ENCODE data around the gene PKD1. TPM values are rescaled to one million over a fixed set of nuclear protein-coding genes. Genes with fewer than 3 reads are reported as not detected.

Gene PKD1
- total RNA-seq, 1 donor = 118 TPM

- DNase-seq (ENCODE audit: low read depth) = no peak
- no peak overlapping the region for H3K4me3 ChIP-seq (ENCODE audit: low read depth, low read length)
- TF ChIP-seq CTCF (IDR thresholded peaks at IDR 0.05; ENCODE audit: insufficient read depth, low read length) = no peak
These were observed 38.9 kb upstream of the PKD1 start for GRCh38 chr16:2174396-2175131.

- no peak overlapping the region for H3K4me3 ChIP-seq (ENCODE audit: low read depth, low read length)
- TF ChIP-seq CTCF (IDR thresholded peaks at IDR 0.05; ENCODE audit: insufficient read depth, low read length) = no peak
- no peak for DNase-seq (ENCODE audit: low read depth)
These were observed 38.2 kb upstream of the PKD1 start for GRCh38 chr16:2173916-2174315.

GRCh38 chr16:2173366-2173765 is 37.7 kb upstream of the PKD1 start:
- H3K4me3 ChIP-seq (ENCODE audit: low read depth, low read length) = no peak overlapping the region
- no peak for DNase-seq (ENCODE audit: low read depth)
- no peak for TF ChIP-seq CTCF (IDR thresholded peaks at IDR 0.05; ENCODE audit: insufficient read depth, low read length)

- H3K4me3 ChIP-seq (ENCODE audit: low read depth, low read length) = no peak overlapping the region
- no peak for DNase-seq (ENCODE audit: low read depth)
- TF ChIP-seq CTCF (IDR thresholded peaks at IDR 0.05; ENCODE audit: insufficient read depth, low read length) = no peak
These were observed 37.1 kb upstream of the PKD1 start for GRCh38 chr16:2172688-2173335.

GRCh38 chr16:2171601-2172178 is 36.0 kb upstream of the PKD1 start:
- no peak for TF ChIP-seq CTCF (IDR thresholded peaks at IDR 0.05; ENCODE audit: insufficient read depth, low read length)
- H3K4me3 ChIP-seq (ENCODE audit: low read depth, low read length) = no peak overlapping the region
- no peak for DNase-seq (ENCODE audit: low read depth)

- TF ChIP-seq CTCF (IDR thresholded peaks at IDR 0.05; ENCODE audit: insufficient read depth, low read length) = no peak
- no peak for DNase-seq (ENCODE audit: low read depth)
- H3K4me3 ChIP-seq (ENCODE audit: low read depth, low read length) = no peak overlapping the region
These were observed 35.1 kb upstream of the PKD1 start for GRCh38 chr16:2170587-2171435.
